Measurements from ENCODE around the gene POU2AF2. TPM values are rescaled to one million over a fixed set of nuclear protein-coding genes. Genes with fewer than 3 reads are reported as not detected.

The POU2AF2 gene
- total and polyA plus RNA-seq, 2 experiments from 2014 or later: 0.89 TPM; not detected in 1

- no peak for DNase-seq (ENCODE audit: low spot score)
- Histone ChIP-seq H3K27me3 (no peaks in the 10 kb centered on the region), H3K36me3 (replicated peaks; ENCODE audit: insufficient read depth, low read depth) (no peaks in the 10 kb centered on the region), H3K27ac (no peak overlapping the region), H3K9me3 (ENCODE audit: low read depth) (no peaks in the 10 kb centered on the region), H2AFZ (no peak overlapping the region), H3K79me2 (no peaks in the 10 kb centered on the region), H4K20me1 (ENCODE audit: insufficient read depth, poor library complexity, severe bottlenecking) (no peaks in the 10 kb centered on the region), H3K4me1 (ENCODE audit: insufficient read depth) (peaks cover 24% of the 10 kb centered on the region), H3K4me3 (no peak overlapping the region), H3K9me2 (replicated peaks; ENCODE audit: insufficient read depth) (no peaks in the 10 kb centered on the region), H3K4me2 (no peak overlapping the region)
- TF ChIP-seq CTCF (IDR thresholded peaks at IDR 0.05; ENCODE audit: poor library complexity): no peak
- TF ChIP-seq EZH2 (IDR thresholded peaks at IDR 0.05; ENCODE audit: borderline replicate concordance): no peak
- no peak for TF ChIP-seq EZH2phosphoT487 (IDR thresholded peaks at IDR 0.05; ENCODE audit: low read depth, severe bottlenecking, unreplicated experiment)
- WGBS (ENCODE audit: low lambda C conversion rate, missing lambda C conversion rate): 87% methylated on average over 2 of the region's 2 CpGs
These were observed 84.8 kb downstream of the POU2AF2 start for GRCh38 chr11:111330234-111330893.

GRCh38 chr11:111331711-111332479 lies 86.4 kb downstream of the POU2AF2 start:
- no peak for DNase-seq (ENCODE audit: low spot score)
- 93% methylated on average over 4 of the region's 4 CpGs for WGBS (ENCODE audit: low lambda C conversion rate, missing lambda C conversion rate)
- Histone ChIP-seq H4K20me1 (ENCODE audit: insufficient read depth, poor library complexity, severe bottlenecking) (no peaks in the 10 kb centered on the region), H3K9me2 (replicated peaks; ENCODE audit: insufficient read depth) (no peaks in the 10 kb centered on the region), H3K36me3 (replicated peaks; ENCODE audit: insufficient read depth, low read depth) (no peaks in the 10 kb centered on the region), H2AFZ (no peak overlapping the region), H3K9me3 (ENCODE audit: low read depth) (no peaks in the 10 kb centered on the region), H3K4me3 (no peak overlapping the region), H3K79me2 (no peaks in the 10 kb centered on the region), H3K27me3 (no peaks in the 10 kb centered on the region), H3K4me2 (no peak overlapping the region), H3K4me1 (ENCODE audit: insufficient read depth) (peaks cover 40% of the 10 kb centered on the region), H3K27ac (no peak overlapping the region)
- no peak for TF ChIP-seq CTCF (IDR thresholded peaks at IDR 0.05; ENCODE audit: poor library complexity)
- TF ChIP-seq EZH2 (IDR thresholded peaks at IDR 0.05; ENCODE audit: borderline replicate concordance): no peak
- no peak for TF ChIP-seq EZH2phosphoT487 (IDR thresholded peaks at IDR 0.05; ENCODE audit: low read depth, severe bottlenecking, unreplicated experiment)

GRCh38 chr11:111334532-111335502 lies 89.3 kb downstream of the POU2AF2 start:
- H3K4me3 ChIP-seq: no peak overlapping the region
- no peaks in the 10 kb centered on the region for H4K20me1 ChIP-seq (ENCODE audit: insufficient read depth, poor library complexity, severe bottlenecking)
- DNase-seq (ENCODE audit: low spot score): peak; percentile 74
- WGBS (ENCODE audit: low lambda C conversion rate, missing lambda C conversion rate): 35% methylated on average over 9 of the region's 9 CpGs
- H3K4me1 ChIP-seq (ENCODE audit: insufficient read depth): peaks cover 41% of the 10 kb centered on the region
- H3K9me3 ChIP-seq (ENCODE audit: low read depth): no peaks in the 10 kb centered on the region
- H2AFZ ChIP-seq: no peak overlapping the region
- no peaks in the 10 kb centered on the region for H3K79me2 ChIP-seq
- no peaks in the 10 kb centered on the region for H3K27me3 ChIP-seq
- TF ChIP-seq EZH2phosphoT487 (IDR thresholded peaks at IDR 0.05; ENCODE audit: low read depth, severe bottlenecking, unreplicated experiment): no peak
- no peak for TF ChIP-seq EZH2 (IDR thresholded peaks at IDR 0.05; ENCODE audit: borderline replicate concordance)
- TF ChIP-seq CTCF (IDR thresholded peaks at IDR 0.05; ENCODE audit: poor library complexity): no peak
- H3K36me3 ChIP-seq (replicated peaks; ENCODE audit: insufficient read depth, low read depth): no peaks in the 10 kb centered on the region
- peak overlapping the region; percentile 40 for H3K4me2 ChIP-seq
- peak overlapping the region; percentile 65 for H3K27ac ChIP-seq
- no peaks in the 10 kb centered on the region for H3K9me2 ChIP-seq (replicated peaks; ENCODE audit: insufficient read depth)

Data from hepatocyte (in vitro differentiated cells).